Erythroblast (primary cell): Measurements from ENCODE around the gene ZNF438.

ENCODE experiments used
- GATA1 ChIP-seq: IDR thresholded peaks from 2 replicates; pipeline ENCODE4 v1.6.1; 2011; ENCODE audit warnings: low read depth, mild to moderate bottlenecking, control low read depth, low read length, moderate library complexity
- POLR2A ChIP-seq: IDR thresholded peaks from 2 replicates; pipeline ENCODE4 v1.6.1; 2011; ENCODE audit warnings: mild to moderate bottlenecking, low read length

DNA sequence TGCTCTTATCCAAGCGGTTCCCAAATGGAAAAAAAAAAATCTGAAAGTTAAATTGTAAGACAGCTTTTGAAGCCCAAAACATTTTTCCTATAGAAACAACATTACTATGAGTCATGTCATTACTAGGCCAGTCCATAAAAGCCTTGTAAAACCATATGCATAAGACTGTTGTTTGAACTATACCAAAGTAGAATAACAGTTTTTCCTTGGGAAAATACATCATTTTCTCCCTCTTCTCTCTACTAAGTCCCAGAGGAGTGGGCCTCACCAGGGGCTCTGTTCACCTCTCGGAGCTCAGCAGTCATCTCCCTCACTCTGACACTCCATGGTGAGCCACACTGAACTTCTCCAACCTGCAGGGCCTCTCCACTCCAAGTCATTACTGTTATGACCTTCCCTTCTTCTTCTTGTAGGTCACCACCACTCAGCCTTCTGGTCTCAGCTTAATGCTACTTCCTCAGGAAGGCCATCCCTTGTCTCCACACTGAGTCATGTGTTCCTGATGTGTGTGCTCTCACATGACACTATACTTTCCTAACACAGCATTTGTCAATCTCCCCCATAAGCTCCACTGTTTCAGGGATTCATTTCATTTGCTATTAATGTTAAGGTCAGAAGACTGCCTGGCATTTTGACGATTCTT lies 32.5 kb downstream of the ZNF438 start:
- TF ChIP-seq POLR2A (no peak), GATA1 (no peak)
